Adrenal gland (tissue), 12 donors: Measurements from ENCODE around the gene SLC35A4. TPM values are rescaled to one million over a fixed set of nuclear protein-coding genes. Genes with fewer than 3 reads are reported as not detected.

Source experiments
- DNase-seq, 7 donors: peaks; one replicate each; pipeline ENCODE4 v3.0.0-alpha.2; 2019 to 2020
- H3K27ac ChIP-seq, 5 donors: fragments of 200-600 bp; sonication (generic) in 4 of 5; 1 replicate in 3 of 5; 2 replicates in 2 of 5; pipeline versions ENCODE4 v1.5.1 to v1.8.0; 2016 to 2020; ENCODE audit warnings: mild to moderate bottlenecking in 1 of 5
- H3K27me3 ChIP-seq: fragments of 200-600 bp; 2 replicates; pipeline ENCODE4 v1.8.0; 2021
- H3K36me3 ChIP-seq, 2 donors: fragments of 200-600 bp; replicated peaks in 1 of 2; 1 replicate in 1 of 2; 2 replicates in 1 of 2; pipeline versions ENCODE4 v1.5.1 to v1.8.0; 2018 to 2022
- H3K4me1 ChIP-seq, 2 donors: fragments of 200-600 bp; replicated peaks in 1 of 2; 1 replicate in 1 of 2; 2 replicates in 1 of 2; pipeline versions ENCODE4 v1.5.1 to v1.8.0; 2018 to 2021
- H3K4me3 ChIP-seq, 4 donors: fragments of 200-600 bp; sonication (generic) in 3 of 4; one replicate each; pipeline ENCODE4 v1.5.1; 2016 to 2018
- H3K9me3 ChIP-seq, 3 donors: fragments of 200-600 bp; sonication (generic) in 1 of 3; replicated peaks in 1 of 3; 1 replicate in 2 of 3; 2 replicates in 1 of 3; pipeline versions ENCODE4 v1.5.1 to v1.8.0; 2016 to 2021
- CTCF ChIP-seq, 6 experiments: fragments of 450-650 bp in 4 of 6; fragments of 200-600 bp in 2 of 6; sonication (generic) in 1 of 6; IDR thresholded peaks; 1 replicate in 5 of 6; 2 replicates in 1 of 6; pipeline versions ENCODE4 v1.5.1 to v1.8.0; 2016 to 2021; ENCODE audit warnings: antibody characterized with exemption in 6 of 6, mild to moderate bottlenecking in 2 of 6, moderate library complexity in 1 of 6
- POLR2A ChIP-seq, 2 donors: fragments of 450-650 bp; IDR thresholded peaks; one replicate each; pipeline ENCODE4 v1.6.1; 2017; ENCODE audit warnings: antibody characterized with exemption in 2 of 2, mild to moderate bottlenecking in 2 of 2, moderate library complexity in 1 of 2
- WGBS, 4 donors: extraction: QIAGEN DNeasy Blood & Tissue Kit in 2 of 4; methylation state at CpG; one replicate each; pipeline versions ENCODE4 v1.1.5 to v1.1.7; 2013 to 2017; 5-methylcytosine and 5-hydroxymethylcytosine counted together
- intact Hi-C, 2 donors: fragments of 100-400 bp; cut with DNase I; formaldehyde crosslinking; loops; one replicate each; pipeline versions ENCODE4 v1.14.1 to v1.15.0; 2022 to 2023
- polyA plus RNA-seq, 3 donors: library from polyadenylated mRNA; stranded (reverse); fragments of 200-250 nt in 2 of 3; fragments of 350-450 nt in 1 of 3; fragmentation: Illumina TruSeq in 1 of 3; extraction: RNeasy Lipid Tissue Mini Kit (QIAGEN cat#74804) in 1 of 3; gene quantifications; one replicate each; pipeline ENCODE4 v1.2.3, GENCODE V29; 2013 to 2014
- total RNA-seq, 9 donors: library from RNA; depleted of rRNA in 4 of 9; stranded (reverse); fragments of >200 nt in 4 of 9; fragments of 120-200 nt in 1 of 9; fragmentation: NEBNext Ultra II Directional in 1 of 9; extraction: Animal tissue kit (Norgen Biotek cat#: 25700) in 1 of 9; gene quantifications; one replicate each; pipeline versions ENCODE4 v1.1.0 to v1.2.4, GENCODE V29; 2013 to 2023
- donor health status: healthy with polysubstance abuse.
- donor health status: Bipolar disorder and iron deficiency.
- donor health status: DM: yes; HTN: yes; CAD: no.
- donor health status: DM: no; HTN: no; CAD: no.
- donor health status: DM: no; HTN: no; CAD: no.
- donor health status: DM: yes; HTN: yes; CAD: no.

Gene SLC35A4
- total and polyA plus RNA-seq, 12 donors, result 17.3 to 135 (median 82.2) TPM

GRCh38 chr5:140566665-140567064 lies 2.0 kb downstream of the SLC35A4 start:
- WGBS, 4 donors, result 91 to 100% (median 94%) methylated on average over 3 to 5 of the region's 5 CpGs
- peaks cover 0 to 28% of the 10 kb centered on the region in 2 donors for H3K36me3 ChIP-seq

DNA sequence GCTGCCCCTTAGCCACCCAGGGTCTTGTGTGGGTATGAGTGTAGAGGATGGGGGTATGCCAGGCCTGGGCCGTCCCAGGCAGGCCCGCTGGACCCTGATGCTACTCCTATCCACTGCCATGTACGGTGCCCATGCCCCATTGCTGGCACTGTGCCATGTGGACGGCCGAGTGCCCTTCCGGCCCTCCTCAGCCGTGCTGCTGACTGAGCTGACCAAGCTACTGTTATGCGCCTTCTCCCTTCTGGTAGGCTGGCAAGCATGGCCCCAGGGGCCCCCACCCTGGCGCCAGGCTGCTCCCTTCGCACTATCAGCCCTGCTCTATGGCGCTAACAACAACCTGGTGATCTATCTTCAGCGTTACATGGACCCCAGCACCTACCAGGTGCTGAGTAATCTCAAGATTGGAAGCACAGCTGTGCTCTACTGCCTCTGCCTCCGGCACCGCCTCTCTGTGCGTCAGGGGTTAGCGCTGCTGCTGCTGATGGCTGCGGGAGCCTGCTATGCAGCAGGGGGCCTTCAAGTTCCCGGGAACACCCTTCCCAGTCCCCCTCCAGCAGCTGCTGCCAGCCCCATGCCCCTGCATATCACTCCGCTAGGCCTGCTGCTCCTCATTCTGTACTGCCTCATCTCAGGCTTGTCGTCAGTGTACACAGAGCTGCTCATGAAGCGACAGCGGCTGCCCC lies 2.6 kb downstream of the SLC35A4 start:
- peaks cover 0 to 28% of the 10 kb centered on the region in 2 donors for H3K36me3 ChIP-seq
- H3K4me1 ChIP-seq, result peaks cover 22 to 62% of the 10 kb centered on the region in 2 donors
- TF ChIP-seq CTCF (IDR thresholded peaks at IDR 0.05) (no peak), POLR2A (IDR thresholded peaks at IDR 0.05) (no peak)
- 87 to 93% (median 88%) methylated on average over 12 to 22 of the region's 22 CpGs for WGBS, 4 donors
- H3K27me3 ChIP-seq, result no peaks in the 10 kb centered on the region
- H3K9me3 ChIP-seq, result no peaks in the 10 kb centered on the region
- peak in 1 of 7 donors; percentile 52 for DNase-seq
- no peak overlapping the region for H3K4me3 ChIP-seq
- peak overlapping the region in 1 of 5 donors; percentile 2 for H3K27ac ChIP-seq
- intact Hi-C loops, result no loop called here

More at GRCh38 chr5:140566665-140567064, 2.0 kb downstream of the SLC35A4 start:
- TF ChIP-seq POLR2A (IDR thresholded peaks at IDR 0.05), result no peak
- no peak for TF ChIP-seq CTCF (IDR thresholded peaks at IDR 0.05)
- Histone ChIP-seq H3K4me3 (no peak overlapping the region), H3K27me3 (no peaks in the 10 kb centered on the region), H3K4me1 (peaks cover 28 to 68% of the 10 kb centered on the region in 2 donors), H3K9me3 (no peaks in the 10 kb centered on the region), H3K27ac (no peak overlapping the region)
- no peak for DNase-seq
- intact Hi-C loops, result no loop called here

DNA sequence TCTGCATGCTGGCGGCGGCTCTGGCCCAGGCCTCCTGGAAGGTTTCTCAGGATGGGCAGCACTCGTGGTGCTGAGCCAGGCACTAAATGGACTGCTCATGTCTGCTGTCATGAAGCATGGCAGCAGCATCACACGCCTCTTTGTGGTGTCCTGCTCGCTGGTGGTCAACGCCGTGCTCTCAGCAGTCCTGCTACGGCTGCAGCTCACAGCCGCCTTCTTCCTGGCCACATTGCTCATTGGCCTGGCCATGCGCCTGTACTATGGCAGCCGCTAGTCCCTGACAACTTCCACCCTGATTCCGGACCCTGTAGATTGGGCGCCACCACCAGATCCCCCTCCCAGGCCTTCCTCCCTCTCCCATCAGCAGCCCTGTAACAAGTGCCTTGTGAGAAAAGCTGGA lies 3.2 kb downstream of the SLC35A4 start:
- no peak overlapping the region for H3K27ac ChIP-seq
- H3K36me3 ChIP-seq, result peaks cover 0 to 28% of the 10 kb centered on the region in 2 donors
- TF ChIP-seq POLR2A (IDR thresholded peaks at IDR 0.05) (no peak), CTCF (IDR thresholded peaks at IDR 0.05) (no peak)
- intact Hi-C loops, result no loop called here
- H3K9me3 ChIP-seq, result no peaks in the 10 kb centered on the region
- H3K4me3 ChIP-seq, result no peak overlapping the region
- 91 to 98% (median 96%) methylated on average over 6 to 13 of the region's 13 CpGs for WGBS, 4 donors
- peak in 1 of 7 donors; percentile 46 for DNase-seq
- H3K4me1 ChIP-seq, result peaks cover 16 to 56% of the 10 kb centered on the region in 2 donors
- no peaks in the 10 kb centered on the region for H3K27me3 ChIP-seq

DNA sequence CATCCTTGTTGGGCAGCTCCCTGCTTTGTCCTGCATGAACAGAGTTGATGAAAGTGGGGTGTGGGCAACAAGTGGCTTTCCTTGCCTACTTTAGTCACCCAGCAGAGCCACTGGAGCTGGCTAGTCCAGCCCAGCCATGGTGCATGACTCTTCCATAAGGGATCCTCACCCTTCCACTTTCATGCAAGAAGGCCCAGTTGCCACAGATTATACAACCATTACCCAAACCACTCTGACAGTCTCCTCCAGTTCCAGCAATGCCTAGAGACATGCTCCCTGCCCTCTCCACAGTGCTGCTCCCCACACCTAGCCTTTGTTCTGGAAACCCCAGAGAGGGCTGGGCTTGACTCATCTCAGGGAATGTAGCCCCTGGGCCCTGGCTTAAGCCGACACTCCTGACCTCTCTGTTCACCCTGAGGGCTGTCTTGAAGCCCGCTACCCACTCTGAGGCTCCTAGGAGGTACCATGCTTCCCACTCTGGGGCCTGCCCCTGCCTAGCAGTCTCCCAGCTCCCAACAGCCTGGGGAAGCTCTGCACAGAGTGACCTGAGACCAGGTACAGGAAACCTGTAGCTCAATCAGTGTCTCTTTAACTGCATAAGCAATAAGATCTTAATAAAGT lies 3.9 kb downstream of the SLC35A4 start:
- H3K27me3 ChIP-seq, result no peaks in the 10 kb centered on the region
- peak in 2 of 7 donors; percentile 15 to 45 for DNase-seq
- H3K4me3 ChIP-seq, result no peak overlapping the region
- 93 to 100% (median 96%) methylated on average over 2 of the region's 2 CpGs for WGBS, 4 donors
- intact Hi-C loops, result no loop called here
- peak overlapping the region in 4 of 5 donors; percentile 24 to 64 (median 50) for H3K27ac ChIP-seq
- H3K4me1 ChIP-seq, result peaks cover 9 to 52% of the 10 kb centered on the region in 2 donors
- peaks cover 0 to 28% of the 10 kb centered on the region in 2 donors for H3K36me3 ChIP-seq
- no peaks in the 10 kb centered on the region for H3K9me3 ChIP-seq
- no peak for TF ChIP-seq CTCF (IDR thresholded peaks at IDR 0.05)
- TF ChIP-seq POLR2A (IDR thresholded peaks at IDR 0.05), result no peak
